Fibroblast of lung (primary cell): ENCODE measurements around the gene PDIA5.

ENCODE experiments used
- EZH2 ChIP-seq: IDR thresholded peaks from 2 replicates; pipeline ENCODE4 v1.5.1; 2012; ENCODE audit warnings: low read length, control low read depth, mild to moderate bottlenecking; ENCODE audit errors: missing control alignments
- TF ChIP-seq, protein P1 (sequence below), 2 donors: IDR thresholded peaks in 1 of 2; conservative IDR thresholded peaks in 1 of 2; 1 replicate in 1 of 2; 2 replicates in 1 of 2; pipeline ENCODE4 v1.5.1; 2011 to 2012; ENCODE audit warnings: low read length in 2 of 2, control low read depth in 1 of 2, inconsistent platforms in 1 of 2, low read depth in 1 of 2, mild to moderate bottlenecking in 1 of 2

DNA sequence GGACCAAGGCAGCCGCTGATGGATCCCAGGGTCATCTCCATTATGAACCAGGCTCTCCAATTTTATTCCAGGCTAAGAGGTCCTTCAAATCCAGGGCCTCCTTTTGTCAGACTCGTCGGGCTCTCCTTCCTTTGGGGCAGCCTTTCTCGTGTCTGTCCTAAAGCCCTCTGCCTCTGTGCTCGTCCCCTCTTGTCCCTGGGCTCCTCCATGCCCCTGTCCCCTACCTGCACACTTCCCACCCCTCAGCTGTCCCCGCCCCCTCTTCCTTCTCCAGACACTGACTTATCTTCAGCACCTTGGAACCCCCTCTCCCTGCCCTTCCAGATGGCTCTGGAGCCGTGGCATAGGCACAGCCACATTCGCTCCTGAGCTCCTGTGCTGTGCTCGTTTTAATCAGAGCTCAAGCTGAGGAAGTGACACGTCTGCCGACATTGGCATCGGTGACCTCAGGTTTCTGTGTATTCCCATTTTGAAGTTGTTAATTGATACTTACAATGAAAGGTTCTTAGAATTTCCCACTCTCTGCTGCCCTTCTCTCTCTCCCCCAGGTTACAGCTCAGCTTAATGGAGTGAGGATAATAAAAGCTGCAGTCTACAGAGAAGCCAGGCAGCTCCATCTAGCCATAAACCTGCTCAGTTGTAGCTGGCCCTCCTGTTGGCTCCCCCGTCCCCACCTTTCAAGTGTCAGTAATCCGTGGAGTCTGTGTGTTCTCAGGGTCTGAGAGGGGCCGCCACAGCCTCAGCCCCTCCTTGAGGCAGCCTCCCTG is 83.8 kb downstream of the PDIA5 start:
- TF ChIP-seq, protein P1, sequence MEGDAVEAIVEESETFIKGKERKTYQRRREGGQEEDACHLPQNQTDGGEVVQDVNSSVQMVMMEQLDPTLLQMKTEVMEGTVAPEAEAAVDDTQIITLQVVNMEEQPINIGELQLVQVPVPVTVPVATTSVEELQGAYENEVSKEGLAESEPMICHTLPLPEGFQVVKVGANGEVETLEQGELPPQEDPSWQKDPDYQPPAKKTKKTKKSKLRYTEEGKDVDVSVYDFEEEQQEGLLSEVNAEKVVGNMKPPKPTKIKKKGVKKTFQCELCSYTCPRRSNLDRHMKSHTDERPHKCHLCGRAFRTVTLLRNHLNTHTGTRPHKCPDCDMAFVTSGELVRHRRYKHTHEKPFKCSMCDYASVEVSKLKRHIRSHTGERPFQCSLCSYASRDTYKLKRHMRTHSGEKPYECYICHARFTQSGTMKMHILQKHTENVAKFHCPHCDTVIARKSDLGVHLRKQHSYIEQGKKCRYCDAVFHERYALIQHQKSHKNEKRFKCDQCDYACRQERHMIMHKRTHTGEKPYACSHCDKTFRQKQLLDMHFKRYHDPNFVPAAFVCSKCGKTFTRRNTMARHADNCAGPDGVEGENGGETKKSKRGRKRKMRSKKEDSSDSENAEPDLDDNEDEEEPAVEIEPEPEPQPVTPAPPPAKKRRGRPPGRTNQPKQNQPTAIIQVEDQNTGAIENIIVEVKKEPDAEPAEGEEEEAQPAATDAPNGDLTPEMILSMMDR (conservative IDR thresholded peaks at IDR 0.05 in 1 of 2, IDR thresholded peaks at IDR 0.05 in 1 of 2; ENCODE audit: low read depth in 1 of 2, low read length in 2 of 2), result no peak
- TF ChIP-seq EZH2, result no peak
